ENCODE measurements around the gene FARS2.

DNA sequence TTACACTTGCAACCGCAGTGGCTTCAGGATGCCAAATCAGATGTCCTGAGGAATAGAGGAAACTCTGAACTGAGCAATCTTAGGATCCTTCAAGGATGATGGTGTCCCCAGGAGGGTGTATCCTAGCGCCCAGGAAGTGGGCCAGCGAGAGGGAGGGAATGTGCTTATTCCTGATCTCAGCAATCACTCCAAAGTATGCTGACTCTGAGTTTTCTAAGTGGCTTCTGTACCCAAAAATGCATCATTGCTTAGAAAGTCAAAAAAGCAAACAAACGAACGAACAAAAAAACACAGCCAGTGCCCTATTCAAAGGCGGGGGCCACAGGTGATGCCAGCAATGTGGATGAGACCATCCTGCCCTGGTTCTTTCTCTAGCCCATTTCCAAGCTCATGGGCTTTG, 514.8 kb downstream of the FARS2 start:
- TF ChIP-seq, protein P1, sequence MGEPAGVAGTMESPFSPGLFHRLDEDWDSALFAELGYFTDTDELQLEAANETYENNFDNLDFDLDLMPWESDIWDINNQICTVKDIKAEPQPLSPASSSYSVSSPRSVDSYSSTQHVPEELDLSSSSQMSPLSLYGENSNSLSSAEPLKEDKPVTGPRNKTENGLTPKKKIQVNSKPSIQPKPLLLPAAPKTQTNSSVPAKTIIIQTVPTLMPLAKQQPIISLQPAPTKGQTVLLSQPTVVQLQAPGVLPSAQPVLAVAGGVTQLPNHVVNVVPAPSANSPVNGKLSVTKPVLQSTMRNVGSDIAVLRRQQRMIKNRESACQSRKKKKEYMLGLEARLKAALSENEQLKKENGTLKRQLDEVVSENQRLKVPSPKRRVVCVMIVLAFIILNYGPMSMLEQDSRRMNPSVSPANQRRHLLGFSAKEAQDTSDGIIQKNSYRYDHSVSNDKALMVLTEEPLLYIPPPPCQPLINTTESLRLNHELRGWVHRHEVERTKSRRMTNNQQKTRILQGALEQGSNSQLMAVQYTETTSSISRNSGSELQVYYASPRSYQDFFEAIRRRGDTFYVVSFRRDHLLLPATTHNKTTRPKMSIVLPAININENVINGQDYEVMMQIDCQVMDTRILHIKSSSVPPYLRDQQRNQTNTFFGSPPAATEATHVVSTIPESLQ (CRISPR knock-in tag; IDR thresholded peaks at IDR 0.05) = no peak
- TF ChIP-seq, protein P2, sequence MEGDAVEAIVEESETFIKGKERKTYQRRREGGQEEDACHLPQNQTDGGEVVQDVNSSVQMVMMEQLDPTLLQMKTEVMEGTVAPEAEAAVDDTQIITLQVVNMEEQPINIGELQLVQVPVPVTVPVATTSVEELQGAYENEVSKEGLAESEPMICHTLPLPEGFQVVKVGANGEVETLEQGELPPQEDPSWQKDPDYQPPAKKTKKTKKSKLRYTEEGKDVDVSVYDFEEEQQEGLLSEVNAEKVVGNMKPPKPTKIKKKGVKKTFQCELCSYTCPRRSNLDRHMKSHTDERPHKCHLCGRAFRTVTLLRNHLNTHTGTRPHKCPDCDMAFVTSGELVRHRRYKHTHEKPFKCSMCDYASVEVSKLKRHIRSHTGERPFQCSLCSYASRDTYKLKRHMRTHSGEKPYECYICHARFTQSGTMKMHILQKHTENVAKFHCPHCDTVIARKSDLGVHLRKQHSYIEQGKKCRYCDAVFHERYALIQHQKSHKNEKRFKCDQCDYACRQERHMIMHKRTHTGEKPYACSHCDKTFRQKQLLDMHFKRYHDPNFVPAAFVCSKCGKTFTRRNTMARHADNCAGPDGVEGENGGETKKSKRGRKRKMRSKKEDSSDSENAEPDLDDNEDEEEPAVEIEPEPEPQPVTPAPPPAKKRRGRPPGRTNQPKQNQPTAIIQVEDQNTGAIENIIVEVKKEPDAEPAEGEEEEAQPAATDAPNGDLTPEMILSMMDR (IDR thresholded peaks at IDR 0.05) = no peak
- TF ChIP-seq, protein P3, sequence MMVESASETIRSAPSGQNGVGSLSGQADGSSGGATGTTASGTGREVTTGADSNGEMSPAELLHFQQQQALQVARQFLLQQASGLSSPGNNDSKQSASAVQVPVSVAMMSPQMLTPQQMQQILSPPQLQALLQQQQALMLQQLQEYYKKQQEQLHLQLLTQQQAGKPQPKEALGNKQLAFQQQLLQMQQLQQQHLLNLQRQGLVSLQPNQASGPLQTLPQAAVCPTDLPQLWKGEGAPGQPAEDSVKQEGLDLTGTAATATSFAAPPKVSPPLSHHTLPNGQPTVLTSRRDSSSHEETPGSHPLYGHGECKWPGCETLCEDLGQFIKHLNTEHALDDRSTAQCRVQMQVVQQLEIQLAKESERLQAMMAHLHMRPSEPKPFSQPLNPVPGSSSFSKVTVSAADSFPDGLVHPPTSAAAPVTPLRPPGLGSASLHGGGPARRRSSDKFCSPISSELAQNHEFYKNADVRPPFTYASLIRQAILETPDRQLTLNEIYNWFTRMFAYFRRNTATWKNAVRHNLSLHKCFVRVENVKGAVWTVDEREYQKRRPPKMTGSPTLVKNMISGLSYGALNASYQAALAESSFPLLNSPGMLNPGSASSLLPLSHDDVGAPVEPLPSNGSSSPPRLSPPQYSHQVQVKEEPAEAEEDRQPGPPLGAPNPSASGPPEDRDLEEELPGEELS (CRISPR knock-in tag; IDR thresholded peaks at IDR 0.05) = no peak
- TF ChIP-seq ATF2 (CRISPR knock-in tag; IDR thresholded peaks at IDR 0.05; ENCODE audit: borderline replicate concordance, low read depth) (no peak), ETV6 (CRISPR knock-in tag; IDR thresholded peaks at IDR 0.05) (no peak), ZSCAN18 (CRISPR knock-in tag; IDR thresholded peaks at IDR 0.05) (no peak), ZNF396 (CRISPR knock-in tag; IDR thresholded peaks at IDR 0.05; ENCODE audit: borderline replicate concordance) (no peak), ESRRA (CRISPR knock-in tag; IDR thresholded peaks at IDR 0.05; ENCODE audit: borderline replicate concordance) (no peak), ZNF232 (CRISPR knock-in tag; IDR thresholded peaks at IDR 0.05) (no peak), ZNF281 (CRISPR knock-in tag; IDR thresholded peaks at IDR 0.05) (no peak), PRDM15 (CRISPR knock-in tag; IDR thresholded peaks at IDR 0.05) (no peak), AR (CRISPR knock-in tag; IDR thresholded peaks at IDR 0.05) (no peak)
- TF ChIP-seq, protein P4, sequence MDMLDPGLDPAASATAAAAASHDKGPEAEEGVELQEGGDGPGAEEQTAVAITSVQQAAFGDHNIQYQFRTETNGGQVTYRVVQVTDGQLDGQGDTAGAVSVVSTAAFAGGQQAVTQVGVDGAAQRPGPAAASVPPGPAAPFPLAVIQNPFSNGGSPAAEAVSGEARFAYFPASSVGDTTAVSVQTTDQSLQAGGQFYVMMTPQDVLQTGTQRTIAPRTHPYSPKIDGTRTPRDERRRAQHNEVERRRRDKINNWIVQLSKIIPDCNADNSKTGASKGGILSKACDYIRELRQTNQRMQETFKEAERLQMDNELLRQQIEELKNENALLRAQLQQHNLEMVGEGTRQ (CRISPR knock-in tag; IDR thresholded peaks at IDR 0.05) = no peak

All from WTC11 (cell line).